Suppressor macrophage treated with lipopolysaccharide for 1 hour (primary cell): ENCODE measurements around the gene MB21D2.

Experiments used
- DNase-seq, 3 donors: peaks; one replicate each; pipeline ENCODE4 v3.0.0-alpha.2; 2020 to 2022

Gene MB21D2

GRCh38 chr3:192890347-192891335 lies 27.0 kb downstream of the MB21D2 start:
- no peak for DNase-seq

DNA sequence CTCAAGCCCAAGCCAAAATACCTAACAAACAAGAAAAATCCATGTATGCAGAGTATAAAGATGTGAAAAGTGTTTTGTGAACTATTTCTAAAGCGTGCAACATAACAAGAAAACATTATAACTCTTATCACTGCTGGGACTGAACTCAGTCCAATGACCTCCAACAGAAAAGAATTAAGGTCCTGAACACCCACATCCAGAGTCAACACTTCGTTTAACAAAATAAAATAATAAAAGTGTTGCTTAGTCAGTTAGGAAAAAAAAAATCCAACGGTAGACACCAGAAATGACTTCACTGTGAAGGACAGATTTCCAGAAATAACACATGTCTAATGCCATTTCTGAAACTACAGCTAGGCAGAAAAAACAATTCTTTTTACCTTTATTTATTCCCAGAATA lies 28.0 kb downstream of the MB21D2 start:
- no peak for DNase-seq

DNA sequence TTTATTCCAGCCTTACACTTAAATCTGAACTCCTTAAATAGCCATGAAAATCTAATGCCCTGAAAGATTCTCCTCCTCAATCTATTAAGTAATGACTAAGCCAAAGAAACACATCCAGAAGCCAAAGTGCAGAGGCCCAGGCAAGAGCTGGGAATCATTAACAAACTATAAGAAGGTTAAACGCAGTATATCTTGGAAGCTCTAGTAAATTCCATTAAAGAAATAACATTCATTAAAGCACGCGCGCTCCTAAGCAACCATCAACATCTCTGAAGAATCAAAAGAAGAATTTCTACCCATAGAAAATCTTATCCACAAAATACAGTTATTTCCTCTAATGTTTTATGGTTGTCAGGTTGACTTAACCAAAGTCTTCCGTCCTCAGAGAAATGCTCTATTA lies 29.5 kb downstream of the MB21D2 start:
- no peak for DNase-seq

DNA sequence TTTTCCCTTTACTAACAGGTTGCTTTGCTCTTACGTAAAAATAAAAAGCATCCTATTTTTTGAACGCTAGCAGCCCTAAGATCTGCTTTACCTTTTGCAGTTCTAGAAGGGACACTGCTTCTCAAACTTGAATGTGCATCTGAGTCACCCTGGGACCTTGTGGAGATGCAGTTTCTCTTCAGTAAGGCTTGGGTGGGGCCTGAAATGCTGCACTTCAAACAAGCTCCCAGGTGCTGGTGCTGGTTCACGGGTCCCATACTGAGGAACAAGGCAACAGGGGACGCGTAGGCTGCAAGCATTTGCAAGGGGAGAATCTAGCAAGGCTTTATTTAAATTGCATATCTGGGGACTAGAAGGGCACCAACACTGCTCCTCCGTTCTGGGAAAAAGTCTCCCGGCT lies 30.0 kb downstream of the MB21D2 start:
- DNase-seq, result no peak

- no peak for DNase-seq
Measured at GRCh38 chr3:192887047-192887446, 30.6 kb downstream of the MB21D2 start.

GRCh38 chr3:192884777-192885773 lies 32.6 kb downstream of the MB21D2 start:
- no peak for DNase-seq

DNA sequence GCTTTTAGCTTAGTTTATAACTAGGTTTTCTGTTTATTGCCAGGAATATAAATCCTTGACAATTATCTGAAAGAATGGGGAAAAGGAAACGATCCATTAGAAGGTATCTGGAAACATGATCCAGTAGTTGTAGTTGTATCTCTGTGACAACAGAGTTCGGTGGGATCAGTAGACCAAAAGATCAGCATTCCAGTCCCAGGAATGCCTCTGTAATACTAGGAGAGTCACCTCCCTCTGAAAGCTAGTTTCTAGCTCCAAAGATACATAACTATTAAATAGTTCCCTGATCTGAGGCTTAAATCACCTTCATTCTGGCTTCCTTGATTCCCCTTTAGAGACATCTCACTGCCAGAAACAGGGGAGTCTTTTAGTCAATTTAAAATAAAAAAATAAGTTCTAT lies 34.1 kb downstream of the MB21D2 start:
- DNase-seq, result no peak

DNA sequence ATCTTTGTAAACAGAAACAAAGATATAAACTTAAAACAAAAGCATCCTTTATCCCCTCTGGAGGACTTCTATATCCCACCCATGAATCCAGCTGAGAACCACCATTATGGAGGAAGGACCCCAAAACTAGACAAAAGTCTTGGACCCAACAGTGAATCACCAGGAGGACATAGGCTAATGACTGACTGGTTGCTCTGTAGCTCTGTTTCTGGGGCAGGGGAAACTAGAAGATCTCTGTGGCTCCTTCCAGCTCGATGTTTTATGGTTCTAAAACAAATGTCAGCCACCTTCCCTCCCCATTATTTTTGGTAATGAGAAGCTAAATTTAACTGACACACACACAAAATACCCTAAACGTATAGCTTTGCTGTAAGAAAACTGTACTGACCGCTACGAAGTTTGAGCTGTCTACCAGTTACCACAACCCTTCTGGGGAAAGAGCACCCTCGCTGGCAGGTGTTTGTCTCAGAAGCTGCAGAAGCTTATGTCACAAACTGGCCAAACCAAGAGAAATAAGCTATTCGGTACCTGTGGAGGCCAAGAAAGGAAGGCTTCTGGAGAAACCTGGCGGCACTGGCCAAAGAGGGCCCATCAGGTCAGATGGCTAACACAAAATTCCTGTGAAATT lies 36.4 kb downstream of the MB21D2 start:
- DNase-seq, result no peak

DNA sequence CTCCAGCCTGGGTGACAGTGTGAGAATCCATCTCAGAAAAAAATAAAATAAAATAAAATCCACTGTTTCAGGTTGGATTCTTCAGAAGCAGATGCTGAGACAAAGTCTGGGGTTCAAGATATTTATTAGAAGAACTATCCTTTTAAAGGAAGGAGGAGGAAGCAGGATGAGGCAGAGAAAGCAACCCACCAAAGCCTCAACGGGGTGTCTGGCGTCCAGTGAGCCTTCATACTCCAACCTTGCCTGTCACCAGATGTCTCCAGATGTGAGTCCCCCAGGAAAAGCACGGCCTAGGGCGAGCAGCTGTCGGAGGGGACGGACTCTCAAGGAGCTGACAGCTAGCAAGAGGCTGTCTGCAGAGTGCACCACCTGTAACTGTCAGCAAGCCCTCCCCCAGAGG lies 37.3 kb downstream of the MB21D2 start:
- DNase-seq, result no peak

- no peak for DNase-seq
Measured at GRCh38 chr3:192879346-192880031, 38.2 kb downstream of the MB21D2 start.

DNA sequence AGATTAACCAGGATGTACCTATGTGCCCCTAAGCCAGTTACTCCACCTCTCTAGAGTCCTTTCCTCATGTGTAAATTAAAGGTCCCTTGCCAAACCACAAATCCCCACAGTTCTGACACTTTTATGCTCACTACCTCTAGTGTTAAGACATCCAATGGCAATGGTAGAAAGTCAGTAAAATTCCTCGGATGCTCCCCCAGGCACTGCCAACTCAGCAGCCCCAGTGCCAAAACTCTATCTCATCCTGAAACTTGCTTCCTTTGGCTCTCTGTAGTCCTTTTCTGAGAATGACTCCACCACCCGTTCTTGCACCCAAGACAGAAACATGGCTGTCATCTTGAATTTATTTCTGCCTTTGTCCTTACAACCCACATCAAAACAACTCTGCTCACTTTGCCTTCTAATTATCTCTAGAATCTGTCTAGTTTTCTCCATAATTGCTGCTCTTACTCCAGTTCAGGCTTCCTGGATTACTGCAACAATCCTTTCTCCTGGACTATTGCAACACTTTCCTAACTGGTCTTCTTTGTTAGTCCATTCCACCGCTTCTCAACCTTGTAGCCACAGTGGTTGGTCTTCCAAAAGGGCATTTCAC lies 41.6 kb downstream of the MB21D2 start:
- no peak for DNase-seq

DNA sequence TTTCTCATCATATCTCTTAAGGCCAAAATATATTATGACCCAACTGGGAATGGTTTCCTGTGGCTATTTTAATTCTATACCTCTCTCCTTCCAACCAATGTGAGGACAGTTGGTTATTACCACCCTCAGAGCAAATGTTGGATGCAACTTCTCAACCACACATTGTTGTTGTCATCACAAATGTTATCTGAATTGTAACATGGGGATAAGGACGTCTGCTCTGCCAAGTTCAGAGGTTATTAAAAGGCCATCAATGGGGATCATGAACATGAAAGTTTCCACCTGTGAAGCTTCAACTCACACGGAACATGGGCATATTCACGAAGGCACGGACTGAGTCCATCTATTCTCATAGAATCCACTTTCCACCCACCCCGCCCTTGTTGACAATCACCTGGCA lies 46.8 kb downstream of the MB21D2 start:
- no peak for DNase-seq

- peak; percentile 17 to 39 (median 36) for DNase-seq
Measured at GRCh38 chr3:192869131-192870031, 48.3 kb downstream of the MB21D2 start.

- no peak for DNase-seq
Measured at GRCh38 chr3:192867645-192868044, 50.0 kb downstream of the MB21D2 start.

GRCh38 chr3:192866804-192867203 lies 50.9 kb downstream of the MB21D2 start:
- no peak for DNase-seq

GRCh38 chr3:192864941-192865340 lies 52.7 kb downstream of the MB21D2 start:
- DNase-seq, result no peak

GRCh38 chr3:192863091-192863420 lies 54.6 kb downstream of the MB21D2 start:
- DNase-seq, result no peak

DNA sequence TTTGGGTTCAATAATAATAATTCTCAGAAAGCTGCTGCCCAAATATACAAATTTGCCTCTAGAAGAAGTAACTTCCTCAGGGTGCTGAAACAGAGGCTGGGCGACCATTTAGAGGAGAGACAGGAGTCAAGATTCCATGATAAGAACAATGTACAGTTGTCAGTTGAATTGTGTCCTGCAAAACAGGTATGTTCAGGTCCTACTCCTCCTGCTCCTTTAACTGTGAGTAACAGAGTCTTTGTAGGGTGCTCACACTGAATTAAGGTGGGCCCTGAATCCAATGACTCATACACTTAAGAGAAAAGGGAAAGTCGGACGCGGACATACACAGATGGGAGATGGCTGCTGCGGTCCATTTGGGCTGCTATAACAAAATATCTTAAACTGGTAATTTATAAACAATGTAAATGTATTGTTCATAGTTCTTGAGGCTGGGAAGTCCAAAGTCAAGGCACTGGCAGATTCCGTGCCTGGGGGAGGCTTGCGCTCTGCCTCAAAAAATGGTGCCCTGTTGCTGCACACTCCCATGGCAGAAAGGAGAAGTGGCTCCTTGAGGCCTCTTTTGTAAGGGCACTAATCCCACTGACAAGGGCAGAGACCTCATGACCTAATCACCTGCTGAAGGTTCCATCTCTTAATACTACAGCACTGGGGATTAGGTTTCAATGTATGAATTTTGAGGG lies 55.1 kb downstream of the MB21D2 start:
- no peak for DNase-seq

DNA sequence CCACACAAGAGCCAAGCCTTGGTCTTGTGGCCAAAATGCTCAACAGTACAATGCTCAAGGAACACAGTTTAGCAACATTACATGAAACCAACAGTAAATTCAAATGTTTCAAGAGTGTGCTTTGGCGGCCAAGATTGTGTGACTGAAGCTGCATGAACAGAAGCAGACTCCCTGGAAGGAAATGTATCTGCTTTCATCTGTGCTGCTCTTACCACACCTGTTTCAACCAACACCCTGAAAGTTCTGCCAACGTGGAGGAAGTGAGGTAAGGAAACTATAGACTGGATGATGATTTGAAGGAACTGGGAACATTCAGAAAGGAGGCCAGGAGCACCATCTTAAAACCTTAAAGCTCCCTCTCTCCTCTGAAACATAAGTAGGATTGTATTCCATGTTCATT lies 55.7 kb downstream of the MB21D2 start:
- DNase-seq, result no peak

GRCh38 chr3:192860454-192860853 lies 57.2 kb downstream of the MB21D2 start:
- no peak for DNase-seq
